Naive thymus-derived CD8-positive, alpha-beta T cell (primary cell): ENCODE results near the gene ANP32B. TPM values are rescaled to one million over a fixed set of nuclear protein-coding genes. Genes with fewer than 3 reads are reported as not detected.
"Not testable (repeated sequence)": the region's sequence is repeated elsewhere in the genome, so short reads cannot be mapped to it uniquely, and the experiment has no call there.

ENCODE experiments used
- ATAC-seq, 2 donors: fragments of 150-1000 bp; cut with Tn5 transposase in 1 of 2; sonication (Bioruptor Pico), chemical (Tn5 transposase) in 1 of 2; 1 replicate in 1 of 2; 2 replicates in 1 of 2; pipeline ENCODE4 v1.10.0; 2021; ENCODE audit warnings: mild to moderate bottlenecking in 2 of 2, moderate library complexity in 2 of 2
- POLR2A ChIA-PET: fragments of 350-600 bp; sonication (Branson Sonifier 250); formaldehyde crosslinking; loops from one replicate; lab custom pipeline; 2021; ENCODE audit warnings: antibody characterized with exemption; lab: Charles Lee
- DNase-seq, 10 donors: peaks; one replicate each; pipeline versions ENCODE4 v3.0.0 to v3.0.0-alpha.2; 2020 to 2022
- H3K27ac Mint-ChIP-seq, 10 donors: one replicate each; pipeline ENCODE4 v1.8.0; 2020 to 2022; ENCODE audit warnings: mild to moderate bottlenecking in 10 of 10, mixed read lengths in 10 of 10, moderate library complexity in 4 of 10, inconsistent platforms in 1 of 10
- H3K27me3 Mint-ChIP-seq, 5 donors: one replicate each; pipeline ENCODE4 v1.8.0; 2021 to 2022; ENCODE audit warnings: mixed read lengths in 5 of 5
- H3K36me3 Mint-ChIP-seq, 3 donors: one replicate each; pipeline ENCODE4 v1.8.0; 2020 to 2022; ENCODE audit warnings: mixed read lengths in 3 of 3, mild to moderate bottlenecking in 2 of 3, inconsistent platforms in 1 of 3
- H3K4me1 Mint-ChIP-seq, 4 donors: one replicate each; pipeline ENCODE4 v1.8.0; 2021 to 2022; ENCODE audit warnings: mixed read lengths in 4 of 4
- H3K4me3 Mint-ChIP-seq, 10 donors: one replicate each; pipeline ENCODE4 v1.8.0; 2020 to 2022; ENCODE audit warnings: mild to moderate bottlenecking in 10 of 10, mixed read lengths in 10 of 10, moderate library complexity in 6 of 10, inconsistent platforms in 1 of 10
- H3K9me3 Mint-ChIP-seq, 9 donors: one replicate each; pipeline ENCODE4 v1.8.0; 2020 to 2022; ENCODE audit warnings: mixed read lengths in 9 of 9, mild to moderate bottlenecking in 3 of 9, inconsistent platforms in 1 of 9, moderate library complexity in 1 of 9
- polyA plus RNA-seq, 3 donors: library from polyadenylated mRNA; unstranded; fragments of 300-500 nt; fragmentation: Illumina TruSeq; gene quantifications; one replicate each; pipeline ENCODE4 v1.2.3, GENCODE V29; 2021
- total RNA-seq, 8 experiments: library from RNA in 2 of 8; stranded (reverse) in 2 of 8; gene quantifications; one replicate each; pipeline ENCODE4 v1.2.3 and lab custom pipeline; 2021 to 2026

Gene ANP32B
- total and polyA plus RNA-seq, 5 experiments from 2014 or later: 87.8 to 205 (median 110) TPM

- Mint-ChIP-seq H3K4me1 (peaks cover 29 to 65% (median 58%) of the 10 kb centered on the region in 4 donors), H3K4me3 (peak overlapping the region; percentile 76 to 94 (median 84)), H3K27ac (peak overlapping the region in 9 of 10 donors; percentile 18 to 96 (median 90)), H3K9me3 (no peaks in the 10 kb centered on the region), H3K27me3 (no peaks in the 10 kb centered on the region), H3K36me3 (no peaks in the 10 kb centered on the region)
- DNase-seq (peak; percentile 55 to 86 (median 71)), ATAC-seq (peak; percentile 33 to 34)
- POLR2A ChIA-PET: interaction anchor here (0.6 to 9.6 kb wide), 41 partner anchors 9 to 351 kb away, joined by 3 to 200 read pairs (median 5); partner anchors contain the start of genes HEMGN, NANS, NCBP1 and TBC1D2
These were observed 547 bp downstream of the ANP32B start for GRCh38 chr9:97983589-97984187.

GRCh38 chr9:97984188-97985057 is 1.3 kb downstream of the ANP32B start:
- peak; percentile 29 to 45 for ATAC-seq

GRCh38 chr9:97985058-97985861 is 2.1 kb downstream of the ANP32B start:
- Mint-ChIP-seq H3K36me3 (no peaks in the 10 kb centered on the region), H3K4me1 (peaks cover 36 to 71% (median 66%) of the 10 kb centered on the region in 4 donors), H3K9me3 (no peaks in the 10 kb centered on the region), H3K27me3 (no peaks in the 10 kb centered on the region), H3K27ac (peak overlapping the region; percentile 90 to 96 (median 94)), H3K4me3 (peak overlapping the region; percentile 69 to 89 (median 87))
- peak in 1 of 2 donors; percentile 4 for ATAC-seq
- POLR2A ChIA-PET: interaction anchor here (0.5 to 9.6 kb wide), 20 partner anchors 12 to 1120 kb away, joined by 3 to 200 read pairs (median 4); partner anchors contain the start of genes NANS, NCBP1, TBC1D2 and TGFBR1
- DNase-seq: peak in 7 of 10 donors; percentile 6 to 71 (median 32)

More at GRCh38 chr9:97984188-97985057, 1.3 kb downstream of the ANP32B start:
- peak; percentile 64 to 88 (median 78) for DNase-seq
- Mint-ChIP-seq H3K27ac (peak overlapping the region in 8 of 10 donors; percentile 28 to 92 (median 86)), H3K27me3 (no peaks in the 10 kb centered on the region), H3K4me3 (peak overlapping the region; percentile 39 to 85 (median 66)), H3K9me3 (no peaks in the 10 kb centered on the region), H3K36me3 (no peaks in the 10 kb centered on the region), H3K4me1 (peaks cover 33 to 69% (median 65%) of the 10 kb centered on the region in 4 donors)
- POLR2A ChIA-PET: interaction anchor here (0.6 to 9.6 kb wide), 28 partner anchors 8 to 1120 kb away, joined by 3 to 200 read pairs (median 4); partner anchors contain the start of genes HEMGN, NANS, NCBP1 and TBC1D2

GRCh38 chr9:97987487-97987886 is 4.3 kb downstream of the ANP32B start:
- ATAC-seq (no peak), DNase-seq (no peak)
- POLR2A ChIA-PET: interaction anchor here (0.6 to 9.6 kb wide), 6 partner anchors 10 to 269 kb away, joined by 3 to 200 read pairs (median 4); partner anchors contain the start of gene TRMO
- peaks cover 34 to 72% (median 69%) of the 10 kb centered on the region in 4 donors for H3K4me1 Mint-ChIP-seq
- no peaks in the 10 kb centered on the region for H3K27me3 Mint-ChIP-seq
- H3K27ac Mint-ChIP-seq: peak overlapping the region in 8 of 10 donors; percentile 3 to 91 (median 77)
- no peaks in the 10 kb centered on the region for H3K36me3 Mint-ChIP-seq
- no peaks in the 10 kb centered on the region for H3K9me3 Mint-ChIP-seq
- peak overlapping the region in 8 of 10 donors; percentile 14 to 60 (median 34) for H3K4me3 Mint-ChIP-seq

- Mint-ChIP-seq H3K27me3 (no peaks in the 10 kb centered on the region), H3K9me3 (no peaks in the 10 kb centered on the region), H3K36me3 (peaks cover 0 to 11% (median 2%) of the 10 kb centered on the region in 3 donors), H3K27ac (peak overlapping the region; percentile 61 to 88 (median 83)), H3K4me3 (peak overlapping the region in 6 of 10 donors; percentile 10 to 68 (median 34)), H3K4me1 (peaks cover 45 to 96% (median 95%) of the 10 kb centered on the region in 4 donors)
- peak in 1 of 2 donors; percentile 16 for ATAC-seq
- POLR2A ChIA-PET: no interaction called here
- DNase-seq: no peak
These were observed 7.1 kb downstream of the ANP32B start for GRCh38 chr9:97990259-97990658.

GRCh38 chr9:97991818-97992217 is 8.7 kb downstream of the ANP32B start:
- POLR2A ChIA-PET: interaction anchor here (0.8 to 2.2 kb wide), 3 partner anchors 8 to 11 kb away, joined by 3 to 15 read pairs (median 6); partner anchors contain the start of gene ANP32B
- H3K9me3 Mint-ChIP-seq: no peaks in the 10 kb centered on the region
- ATAC-seq: peak in 1 of 2 donors; percentile 13

GRCh38 chr9:97992219-97992618 is 9.1 kb downstream of the ANP32B start:
- Mint-ChIP-seq H3K9me3 (no peaks in the 10 kb centered on the region), H3K36me3 (peaks cover 0 to 30% (median 7%) of the 10 kb centered on the region in 3 donors), H3K4me3 (peak overlapping the region in 9 of 10 donors; percentile 1 to 70 (median 55)), H3K27ac (peak overlapping the region in 9 of 10 donors; percentile 14 to 90 (median 75)), H3K27me3 (no peaks in the 10 kb centered on the region), H3K4me1 (peaks cover 39 to 85% (median 81%) of the 10 kb centered on the region in 4 donors)
- POLR2A ChIA-PET: interaction anchor here (1.0 to 2.2 kb wide), 4 partner anchors 9 to 42 kb away, joined by 3 to 15 read pairs (median 5); partner anchors contain the start of gene ANP32B
- no peak for ATAC-seq
- no peak for DNase-seq

More at GRCh38 chr9:97991818-97992217, 8.7 kb downstream of the ANP32B start:
- Mint-ChIP-seq H3K27ac (peak overlapping the region; percentile 0 to 90 (median 70)), H3K27me3 (no peaks in the 10 kb centered on the region), H3K4me1 (peaks cover 39 to 84% (median 82%) of the 10 kb centered on the region in 4 donors), H3K36me3 (peaks cover 0 to 26% (median 4%) of the 10 kb centered on the region in 3 donors), H3K4me3 (peak overlapping the region in 9 of 10 donors; percentile 1 to 68 (median 55))
- no peak for DNase-seq

GRCh38 chr9:97993000-97993399 is 9.9 kb downstream of the ANP32B start:
- H3K36me3 Mint-ChIP-seq: peaks cover 0 to 37% (median 7%) of the 10 kb centered on the region in 3 donors

GRCh38 chr9:97994703-97995102 is 11.6 kb downstream of the ANP32B start:
- Mint-ChIP-seq H3K9me3 (no peaks in the 10 kb centered on the region), H3K27ac (peak overlapping the region in 1 of 10 donors; percentile 51), H3K27me3 (no peaks in the 10 kb centered on the region)

More at GRCh38 chr9:97993000-97993399, 9.9 kb downstream of the ANP32B start:
- Mint-ChIP-seq H3K9me3 (no peaks in the 10 kb centered on the region), H3K4me1 (peaks cover 34 to 81% (median 78%) of the 10 kb centered on the region in 4 donors), H3K27ac (peak overlapping the region; percentile 14 to 87 (median 76)), H3K27me3 (no peaks in the 10 kb centered on the region), H3K4me3 (peak overlapping the region; percentile 26 to 70 (median 52))
- ATAC-seq: peak; percentile 84 to 93
- POLR2A ChIA-PET: interaction anchor here (0.7 to 2.2 kb wide), 5 partner anchors 10 to 71 kb away, joined by 3 to 15 read pairs (median 4); partner anchors contain the start of genes ANP32B and TRMO
- peak in 2 of 10 donors; percentile 45 to 59 for DNase-seq

GRCh38 chr9:97996676-97997075 is 13.5 kb downstream of the ANP32B start:
- not testable (repeated sequence) for H3K27me3 Mint-ChIP-seq, H3K9me3 Mint-ChIP-seq, DNase-seq, ATAC-seq, H3K4me3 Mint-ChIP-seq
- peaks cover 22 to 66% (median 64%) of the 10 kb centered on the region in 4 donors for H3K4me1 Mint-ChIP-seq
- peaks cover 4 to 72% (median 24%) of the 10 kb centered on the region in 3 donors for H3K36me3 Mint-ChIP-seq
- POLR2A ChIA-PET: interaction anchor here (0.8 to 1.6 kb wide), 2 partner anchors 10 to 11 kb away, joined by 4 to 7 read pairs; no protein-coding TSS in a partner anchor
- peak overlapping the region in 1 of 10 donors; percentile 14 for H3K27ac Mint-ChIP-seq

More at GRCh38 chr9:97994703-97995102, 11.6 kb downstream of the ANP32B start:
- ATAC-seq (no peak), DNase-seq (no peak)
- peaks cover 27 to 78% (median 73%) of the 10 kb centered on the region in 4 donors for H3K4me1 Mint-ChIP-seq
- no peak overlapping the region for H3K4me3 Mint-ChIP-seq
- peaks cover 4 to 53% (median 15%) of the 10 kb centered on the region in 3 donors for H3K36me3 Mint-ChIP-seq
- POLR2A ChIA-PET: interaction anchor here (1.2 kb wide), 1 partner anchor 11 kb away, joined by 5 read pairs; no protein-coding TSS in a partner anchor
